ENCODE results near the gene MTG2. TPM values are rescaled to one million over a fixed set of nuclear protein-coding genes. Genes with fewer than 3 reads are reported as not detected.

MTG2 gene
- total and polyA plus RNA-seq, 2 of the 13 experiments (the other 11 are each of a cell fraction or from before 2014, with no cell fraction given) = 20.4 to 37.8 TPM

- TF ChIP-seq NFATC3 (CRISPR knock-in tag; IDR thresholded peaks at IDR 0.05) (no peak), ATF3 (CRISPR knock-in tag; IDR thresholded peaks at IDR 0.05) (0 out of 2 replicates have a peak, but pooled peaks have one; percentile 30), ZNF580 (CRISPR knock-in tag; IDR thresholded peaks at IDR 0.05; ENCODE audit: borderline replicate concordance, low read depth) (0 out of 2 replicates have a peak, but pooled peaks have one; percentile 49), NCOR1 (IDR thresholded peaks at IDR 0.05; ENCODE audit: borderline replicate concordance, low read length) (no peak), SKI (IDR thresholded peaks at IDR 0.05; ENCODE audit: partially characterized antibody) (no peak), MED13 (CRISPR knock-in tag; IDR thresholded peaks at IDR 0.05) (no peak), ZNF263 (CRISPR knock-in tag; IDR thresholded peaks at IDR 0.05) (0 out of 2 replicates have a peak, but pooled peaks have one; percentile 4), AFF4 (CRISPR knock-in tag; IDR thresholded peaks at IDR 0.05) (no peak), ZNF382 (CRISPR knock-in tag; IDR thresholded peaks at IDR 0.05; ENCODE audit: borderline replicate concordance) (no peak), SP1 (IDR thresholded peaks at IDR 0.05) (no peak), SP1 (CRISPR knock-in tag; IDR thresholded peaks at IDR 0.05) (0 out of 2 replicates have a peak, but pooled peaks have one; percentile 31), GATAD1 (CRISPR knock-in tag; IDR thresholded peaks at IDR 0.05) (peak; percentile 26; the same call in 1 of the 2 replicates), TFE3 (CRISPR knock-in tag; IDR thresholded peaks at IDR 0.05) (no peak; the same call in 1 of the 2 replicates), ZNF530 (CRISPR knock-in tag; IDR thresholded peaks at IDR 0.05; ENCODE audit: low read depth) (no peak), NR2F1 (CRISPR knock-in tag; IDR thresholded peaks at IDR 0.05) (no peak), MLX (CRISPR knock-in tag; IDR thresholded peaks at IDR 0.05) (no peak), ZBTB26 (CRISPR knock-in tag; IDR thresholded peaks at IDR 0.05; ENCODE audit: borderline replicate concordance) (peak; percentile 23; the same call in 1 of the 2 replicates), ZNF724P (CRISPR knock-in tag; IDR thresholded peaks at IDR 0.05; ENCODE audit: borderline replicate concordance) (no peak), ZNF30 (CRISPR knock-in tag; IDR thresholded peaks at IDR 0.05) (no peak)
Observed at GRCh38 chr20:62208795-62209755, 26.2 kb downstream of the MTG2 start (continued).

Measured in HepG2 (cell line).